ENCODE data around the gene SSBP1. TPM values are rescaled to one million over a fixed set of nuclear protein-coding genes. Genes with fewer than 3 reads are reported as not detected.

Gene SSBP1
- total and polyA plus RNA-seq, 2 experiments from 2014 or later, result 200 to 294 TPM

- Histone ChIP-seq H3K4me1 (ENCODE audit: low read depth) (no peaks in the 10 kb centered on the region), H3K4me3 (no peak overlapping the region), H3K27me3 (no peaks in the 10 kb centered on the region), H3K9me3 (ENCODE audit: low read depth) (no peaks in the 10 kb centered on the region), H3K36me3 (no peaks in the 10 kb centered on the region), H3K27ac (no peak overlapping the region)
- no peak for DNase-seq (ENCODE audit: low read depth in 1 of 2, low spot score in 1 of 2)
- TF ChIP-seq, protein P1, sequence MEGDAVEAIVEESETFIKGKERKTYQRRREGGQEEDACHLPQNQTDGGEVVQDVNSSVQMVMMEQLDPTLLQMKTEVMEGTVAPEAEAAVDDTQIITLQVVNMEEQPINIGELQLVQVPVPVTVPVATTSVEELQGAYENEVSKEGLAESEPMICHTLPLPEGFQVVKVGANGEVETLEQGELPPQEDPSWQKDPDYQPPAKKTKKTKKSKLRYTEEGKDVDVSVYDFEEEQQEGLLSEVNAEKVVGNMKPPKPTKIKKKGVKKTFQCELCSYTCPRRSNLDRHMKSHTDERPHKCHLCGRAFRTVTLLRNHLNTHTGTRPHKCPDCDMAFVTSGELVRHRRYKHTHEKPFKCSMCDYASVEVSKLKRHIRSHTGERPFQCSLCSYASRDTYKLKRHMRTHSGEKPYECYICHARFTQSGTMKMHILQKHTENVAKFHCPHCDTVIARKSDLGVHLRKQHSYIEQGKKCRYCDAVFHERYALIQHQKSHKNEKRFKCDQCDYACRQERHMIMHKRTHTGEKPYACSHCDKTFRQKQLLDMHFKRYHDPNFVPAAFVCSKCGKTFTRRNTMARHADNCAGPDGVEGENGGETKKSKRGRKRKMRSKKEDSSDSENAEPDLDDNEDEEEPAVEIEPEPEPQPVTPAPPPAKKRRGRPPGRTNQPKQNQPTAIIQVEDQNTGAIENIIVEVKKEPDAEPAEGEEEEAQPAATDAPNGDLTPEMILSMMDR (IDR thresholded peaks at IDR 0.05; ENCODE audit: low read depth, low read length), result no peak
Measured at GRCh38 chr7:141731476-141732149, 6.5 kb upstream of the SSBP1 start.

DNA sequence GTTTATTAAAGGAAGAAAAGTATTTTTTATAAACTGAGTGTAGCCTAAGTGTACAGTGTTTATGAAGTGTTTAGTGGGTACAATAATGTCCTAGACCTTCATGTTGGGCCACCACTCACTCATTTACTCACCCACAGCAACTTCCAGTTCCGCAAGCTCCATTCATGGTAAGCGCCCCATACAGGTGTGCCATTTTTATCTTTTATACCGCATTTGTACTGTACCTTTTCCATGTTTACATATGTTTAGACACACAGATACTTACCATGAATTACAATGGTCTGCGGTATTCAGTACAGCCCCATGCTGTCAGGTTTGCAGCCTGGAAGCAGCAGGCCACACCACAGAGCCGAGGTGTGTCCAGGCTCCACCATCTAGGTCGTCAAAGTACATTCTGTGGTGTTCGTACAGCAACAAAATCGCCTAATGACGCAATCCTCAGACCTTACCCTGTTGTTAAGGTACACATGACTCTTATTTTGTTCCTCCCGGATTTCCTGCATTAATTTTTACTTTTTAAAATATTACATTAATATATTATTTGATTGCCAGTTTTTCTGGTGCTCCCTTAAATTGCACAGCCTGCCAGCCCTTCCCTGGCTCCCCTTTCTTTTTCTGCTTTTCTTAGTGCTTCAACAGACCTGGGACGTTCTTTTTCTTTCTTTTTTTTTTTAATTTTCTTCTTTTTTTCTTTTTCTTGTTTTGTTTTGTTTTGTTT is 881 bp upstream of the SSBP1 start:
- Histone ChIP-seq H3K27ac (peak overlapping the region; percentile 70), H3K36me3 (peaks cover 9% of the 10 kb centered on the region), H3K4me3 (peak overlapping the region; percentile 74), H3K4me1 (ENCODE audit: low read depth) (peaks cover 7% of the 10 kb centered on the region), H3K9me3 (ENCODE audit: low read depth) (no peaks in the 10 kb centered on the region), H3K27me3 (no peaks in the 10 kb centered on the region)
- peak in 1 of 2 donors; percentile 14 for DNase-seq (ENCODE audit: low read depth in 1 of 2, low spot score in 1 of 2)
- TF ChIP-seq, protein P1 (IDR thresholded peaks at IDR 0.05; ENCODE audit: low read depth, low read length), result no peak

GRCh38 chr7:141738592-141739013 is 445 bp downstream of the SSBP1 start:
- Histone ChIP-seq H3K9me3 (ENCODE audit: low read depth) (no peaks in the 10 kb centered on the region), H3K4me3 (peak overlapping the region; percentile 74), H3K27me3 (no peaks in the 10 kb centered on the region), H3K36me3 (peaks cover 18% of the 10 kb centered on the region), H3K4me1 (ENCODE audit: low read depth) (peaks cover 7% of the 10 kb centered on the region), H3K27ac (peak overlapping the region; percentile 72)
- DNase-seq (ENCODE audit: low read depth in 1 of 2, low spot score in 1 of 2), result no peak
- TF ChIP-seq, protein P1 (IDR thresholded peaks at IDR 0.05; ENCODE audit: low read depth, low read length), result no peak

GRCh38 chr7:141739250-141739649 is 1.1 kb downstream of the SSBP1 start:
- TF ChIP-seq, protein P1 (IDR thresholded peaks at IDR 0.05; ENCODE audit: low read depth, low read length), result no peak
- Histone ChIP-seq H3K27me3 (no peaks in the 10 kb centered on the region), H3K27ac (no peak overlapping the region), H3K36me3 (peaks cover 24% of the 10 kb centered on the region), H3K9me3 (ENCODE audit: low read depth) (no peaks in the 10 kb centered on the region), H3K4me3 (peak overlapping the region; percentile 74), H3K4me1 (ENCODE audit: low read depth) (peaks cover 7% of the 10 kb centered on the region)
- DNase-seq (ENCODE audit: low read depth in 1 of 2, low spot score in 1 of 2), result no peak

DNA sequence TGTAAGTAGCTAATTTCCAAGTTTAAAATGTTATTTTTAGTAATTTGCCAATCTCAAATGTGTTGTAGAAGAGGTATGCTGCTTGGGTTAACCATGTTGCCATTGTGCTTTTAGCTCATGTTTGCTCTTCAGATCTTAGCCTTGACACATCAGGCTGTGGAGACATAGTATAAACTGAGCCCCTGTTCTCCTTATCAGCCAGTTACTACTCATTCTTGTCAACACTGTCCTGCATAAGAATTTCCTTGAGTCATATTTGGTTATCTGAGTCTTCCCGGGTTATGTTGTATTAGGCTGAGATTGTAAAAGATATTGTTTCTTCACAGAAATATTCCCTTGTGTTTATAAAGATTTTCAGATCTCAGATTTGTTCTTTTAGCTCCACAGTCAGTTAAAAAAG is 4.1 kb downstream of the SSBP1 start:
- H3K9me3 ChIP-seq (ENCODE audit: low read depth), result no peaks in the 10 kb centered on the region
- no peak overlapping the region for H3K4me3 ChIP-seq
- no peak overlapping the region for H3K27ac ChIP-seq
- H3K36me3 ChIP-seq, result peaks cover 51% of the 10 kb centered on the region
- TF ChIP-seq, protein P1 (IDR thresholded peaks at IDR 0.05; ENCODE audit: low read depth, low read length), result no peak
- DNase-seq (ENCODE audit: low read depth in 1 of 2, low spot score in 1 of 2), result peak in 1 of 2 donors; percentile 9
- peaks cover 7% of the 10 kb centered on the region for H3K4me1 ChIP-seq (ENCODE audit: low read depth)
- H3K27me3 ChIP-seq, result no peaks in the 10 kb centered on the region

Data from cardiac muscle cell (in vitro differentiated cells and primary cell).